Skin of body (tissue), 2 donors: Measurements from ENCODE around the gene WNT6. TPM values are rescaled to one million over a fixed set of nuclear protein-coding genes. Genes with fewer than 3 reads are reported as not detected.

Source experiments
- DNase-seq: peaks from one replicate; lab custom pipeline; 2025; lab: John Stamatoyannopoulos, UW
- total RNA-seq: library from RNA; depleted of rRNA; stranded (reverse); fragments of >200 nt; gene quantifications from one replicate; pipeline ENCODE4 v1.2.3, GENCODE V29; 2014

The WNT6 gene
- total RNA-seq, 1 donor from 2014 or later = 1.7 TPM

GRCh38 chr2:218892693-218893348, 33.2 kb downstream of the WNT6 start:
- DNase-seq = peak; percentile 43

DNA sequence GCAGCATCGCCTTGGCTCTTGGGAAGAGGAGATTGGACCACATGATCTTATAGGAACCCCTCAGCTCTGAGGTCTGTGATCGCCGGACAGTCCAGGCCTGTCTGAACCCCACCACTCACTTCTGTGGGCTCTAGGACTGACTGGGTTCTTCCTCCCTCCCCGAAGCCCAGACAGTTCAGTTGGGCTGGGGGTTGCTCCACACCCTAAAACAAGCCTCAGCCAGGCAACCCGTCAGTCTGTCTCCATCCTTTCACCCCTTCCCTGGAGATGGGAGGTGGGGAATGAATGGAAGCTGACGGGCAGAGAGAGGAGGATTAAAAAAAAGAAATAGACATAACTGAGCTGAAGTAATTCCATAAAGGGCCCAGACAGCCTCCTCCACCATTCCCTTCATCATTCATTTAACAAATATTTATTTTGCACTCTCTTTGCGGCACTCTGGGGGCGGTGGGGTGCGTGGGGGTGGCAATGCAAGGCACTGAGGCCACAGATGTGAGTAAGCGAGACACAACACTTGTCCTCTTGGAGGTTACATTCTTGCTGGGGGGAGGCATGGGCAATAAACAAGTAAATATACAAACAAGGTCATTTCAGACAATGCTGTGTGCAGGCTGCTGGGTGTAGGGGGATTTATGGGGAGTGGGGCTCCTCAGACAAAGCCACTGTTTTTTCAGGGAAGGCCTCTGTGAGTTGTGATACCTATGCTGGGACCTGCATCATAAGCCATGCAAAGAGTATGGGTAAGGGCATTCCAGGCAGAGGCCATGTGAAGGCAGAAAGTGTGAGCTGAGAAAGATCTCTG, 33.9 kb downstream of the WNT6 start:
- DNase-seq = no peak

- no peak for DNase-seq
Observed at GRCh38 chr2:218894151-218894879, 34.7 kb downstream of the WNT6 start.

DNA sequence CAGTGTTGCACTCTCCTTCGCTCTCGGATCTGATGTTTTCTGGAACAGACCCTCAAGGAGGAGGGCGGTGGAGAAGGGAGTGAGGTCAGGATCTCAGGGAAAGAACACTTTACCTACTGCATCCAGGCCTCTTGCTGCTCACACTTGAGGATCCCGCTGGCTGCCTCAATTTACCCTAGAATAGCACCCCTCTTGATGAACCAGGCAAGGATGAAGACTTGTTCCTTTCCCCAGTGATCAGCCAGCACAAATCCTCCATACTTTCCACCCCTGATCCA, 35.2 kb downstream of the WNT6 start:
- DNase-seq = no peak

DNA sequence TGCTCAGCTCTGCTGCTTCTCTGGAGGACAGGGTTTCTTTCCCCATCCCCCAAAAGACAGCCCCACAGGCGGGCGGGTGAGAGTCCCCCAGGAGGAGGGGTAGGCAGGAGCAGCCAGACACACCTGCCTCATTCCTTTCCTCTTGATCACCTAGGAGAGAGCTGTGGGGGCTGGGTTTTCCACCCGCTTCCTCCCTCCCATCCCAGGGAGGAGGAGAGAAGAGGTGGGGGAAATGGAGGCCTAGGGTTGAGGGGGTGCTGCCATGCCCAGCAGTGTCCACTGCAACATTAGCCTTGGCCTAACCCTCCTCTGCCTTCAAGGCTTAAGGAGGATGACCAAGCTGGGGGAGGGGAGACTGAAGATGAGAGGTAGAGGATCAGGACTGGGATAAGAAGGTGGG, 35.7 kb downstream of the WNT6 start:
- DNase-seq = no peak

DNA sequence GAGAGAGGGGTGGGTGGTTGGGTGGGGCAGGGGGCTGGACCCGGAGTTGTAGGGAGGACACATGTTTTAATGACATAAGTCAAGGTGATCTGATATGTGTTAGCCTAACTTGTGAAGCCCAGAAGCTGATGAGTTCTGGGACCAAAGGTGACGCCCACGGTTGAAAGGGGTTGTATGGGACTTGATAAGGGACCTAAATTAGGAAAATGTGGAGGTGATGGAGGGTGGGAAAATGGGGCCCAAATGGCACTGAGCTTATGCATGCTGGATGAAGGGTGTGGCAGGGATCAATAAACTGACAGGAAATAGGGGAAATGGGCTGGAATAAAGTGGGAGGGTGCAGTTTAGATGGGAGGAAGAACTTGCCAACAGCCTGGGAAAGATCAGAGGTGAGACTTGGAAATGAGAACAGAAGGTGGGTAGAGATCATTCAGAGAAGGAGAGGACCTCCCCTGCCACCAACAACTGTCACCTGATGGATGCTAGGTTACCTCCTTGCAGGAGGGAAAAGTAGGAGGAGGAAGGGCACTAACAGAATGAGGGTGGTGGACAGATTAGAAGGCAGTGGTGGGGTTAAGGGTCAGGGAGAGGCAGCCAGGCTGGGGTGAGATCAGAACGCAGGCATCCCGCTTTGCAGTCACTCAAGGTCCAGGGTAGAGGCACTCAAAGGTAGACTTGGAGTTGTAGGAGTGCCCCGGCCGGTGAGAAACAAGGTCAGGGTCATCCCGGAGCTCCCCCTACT, 36.3 kb downstream of the WNT6 start:
- no peak for DNase-seq

GRCh38 chr2:218896501-218897393, 37.1 kb downstream of the WNT6 start:
- no peak for DNase-seq

DNA sequence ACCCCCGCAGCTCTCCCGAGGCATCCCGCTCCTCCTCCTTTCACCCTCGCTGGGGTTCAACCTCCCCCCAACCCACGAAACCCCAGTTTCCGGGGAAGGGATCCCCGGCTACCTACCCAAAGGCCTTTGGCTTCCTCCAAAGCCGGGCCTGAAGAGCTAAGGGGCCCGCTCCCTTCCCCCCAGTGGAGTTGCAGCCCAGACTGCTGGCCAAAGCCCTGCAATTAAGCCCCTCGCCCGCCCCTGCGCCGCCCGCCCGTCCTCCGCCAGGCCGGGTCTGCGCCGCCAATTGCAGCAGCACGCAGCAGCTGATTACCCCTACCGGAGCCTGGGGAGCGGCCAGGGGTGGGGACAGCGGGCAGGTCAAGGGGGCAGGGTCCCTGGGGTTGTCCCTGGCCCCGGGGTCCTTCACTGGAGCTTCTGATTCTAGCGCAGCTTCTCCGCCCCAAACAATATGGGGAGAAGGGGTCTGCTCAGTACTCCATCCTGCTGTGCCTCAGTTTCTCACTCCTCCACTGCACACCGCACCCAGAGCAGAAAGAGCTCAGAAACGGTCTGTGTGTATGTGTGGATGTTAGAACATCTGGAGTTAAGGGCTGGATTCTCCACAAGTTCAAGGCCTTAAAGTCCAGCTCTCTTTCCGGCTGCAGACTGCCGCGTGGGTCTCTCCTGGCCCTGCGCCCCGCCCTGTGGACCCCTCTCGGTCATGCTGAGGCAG, 37.9 kb downstream of the WNT6 start:
- no peak for DNase-seq

GRCh38 chr2:218898109-218898878, 38.7 kb downstream of the WNT6 start:
- DNase-seq = peak; percentile 66

- DNase-seq = no peak
Observed at GRCh38 chr2:218899147-218899546, 39.5 kb downstream of the WNT6 start.

DNA sequence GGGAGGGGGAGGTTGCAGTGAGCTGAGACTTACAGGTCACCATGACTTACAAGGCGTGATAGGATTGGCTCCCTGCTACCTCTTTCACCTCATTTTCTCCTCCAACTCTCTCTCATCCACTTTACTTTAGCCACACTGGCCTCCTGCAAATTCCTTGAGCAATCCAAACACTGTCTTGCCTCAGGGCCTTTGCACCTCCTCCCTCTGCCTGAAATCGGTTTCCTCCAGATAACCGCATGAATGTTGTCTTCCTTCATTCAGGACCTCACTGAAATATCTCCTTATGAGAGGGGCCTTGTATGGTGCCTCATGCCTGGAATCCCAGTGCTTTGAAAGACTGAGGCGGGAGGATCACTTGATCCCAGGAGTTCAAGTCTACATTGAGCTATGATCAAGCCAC, 42.8 kb downstream of the WNT6 start:
- DNase-seq = no peak

DNA sequence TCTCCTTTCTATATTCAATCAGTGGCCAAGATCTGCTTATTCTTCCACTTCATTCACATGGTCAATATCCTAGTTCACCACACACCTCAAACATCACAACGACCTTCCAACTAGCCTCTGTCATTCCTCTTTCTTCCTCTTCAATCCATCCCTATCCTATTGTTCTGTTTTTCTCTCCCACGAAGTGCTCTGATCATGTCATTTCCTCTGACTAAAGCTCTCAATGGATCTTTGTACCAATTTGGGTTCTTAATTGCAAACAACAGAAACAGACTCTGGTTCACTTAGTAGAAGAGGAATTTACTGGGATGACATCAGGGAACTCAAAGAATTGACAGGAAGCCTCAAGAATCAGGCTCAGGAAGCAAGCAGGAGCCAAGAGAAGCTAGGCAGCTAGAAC, 44.6 kb downstream of the WNT6 start:
- DNase-seq = no peak

DNA sequence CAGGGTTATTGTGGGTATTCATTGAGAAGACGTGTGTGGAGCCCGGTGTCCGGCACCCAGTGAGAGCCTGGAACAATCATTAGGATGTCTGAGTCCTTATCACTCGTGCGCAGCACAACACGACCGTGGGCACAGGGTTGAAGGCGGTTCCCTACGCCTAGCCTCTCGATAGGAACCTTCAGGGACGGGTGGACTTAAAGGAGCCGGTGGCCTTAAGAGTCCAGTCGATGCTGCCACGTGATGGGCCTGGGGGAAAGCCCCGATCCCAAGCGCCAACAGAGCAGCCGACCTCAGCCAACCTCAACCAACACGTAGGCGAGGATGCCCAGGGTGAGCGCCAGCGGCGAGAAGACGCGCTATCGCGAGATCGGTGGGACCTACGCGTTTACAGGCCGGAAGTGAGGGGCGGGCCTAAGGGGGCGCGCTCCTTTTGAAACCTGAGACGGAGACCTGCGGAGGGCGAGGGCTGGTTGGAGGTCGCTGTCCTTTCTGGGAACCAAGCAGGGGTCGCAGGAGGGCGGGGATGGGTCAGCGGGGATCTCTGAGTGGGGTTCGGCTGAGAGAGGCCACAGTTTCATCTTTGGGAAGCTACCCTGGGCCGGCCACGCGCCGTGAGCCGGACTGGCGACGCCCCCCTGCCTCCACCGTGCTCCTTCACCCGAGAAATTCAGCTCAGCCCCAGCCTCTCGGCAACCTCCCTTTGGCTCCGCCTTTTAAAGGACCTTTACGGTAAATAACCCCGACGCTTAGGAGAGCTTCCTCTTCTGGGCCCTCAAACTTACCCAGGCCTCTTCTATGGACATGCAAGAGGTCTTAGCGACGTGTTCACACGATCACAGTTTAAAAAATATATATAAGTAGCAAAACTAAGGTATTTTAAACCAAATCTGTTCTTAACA, 49.4 kb downstream of the WNT6 start:
- DNase-seq = peak; percentile 65

- no peak for DNase-seq
Observed at GRCh38 chr2:218910741-218911140, 51.1 kb downstream of the WNT6 start.

- DNase-seq = no peak
Observed at GRCh38 chr2:218920504-218920903, 60.9 kb downstream of the WNT6 start.
